ENCODE results near the gene KLK5.

Gene KLK5

GRCh38 chr19:50959731-50960500, 7.1 kb upstream of the KLK5 start:
- H3K4me3 ChIP-seq (ENCODE audit: low read depth, low read length) = no peak overlapping the region
- DNase-seq (ENCODE audit: low read depth) = no peak
- TF ChIP-seq CTCF (IDR thresholded peaks at IDR 0.05; ENCODE audit: low read depth, low read length, missing control alignments) = no peak

- H3K4me3 ChIP-seq (ENCODE audit: low read depth, low read length) = no peak overlapping the region
- no peak for TF ChIP-seq CTCF (IDR thresholded peaks at IDR 0.05; ENCODE audit: low read depth, low read length, missing control alignments)
- DNase-seq (ENCODE audit: low read depth) = no peak
These were observed 4.7 kb upstream of the KLK5 start for GRCh38 chr19:50957587-50957986.

- H3K4me3 ChIP-seq (ENCODE audit: low read depth, low read length) = no peak overlapping the region
- DNase-seq (ENCODE audit: low read depth) = no peak
- no peak for TF ChIP-seq CTCF (IDR thresholded peaks at IDR 0.05; ENCODE audit: low read depth, low read length, missing control alignments)
These were observed 3.0 kb downstream of the KLK5 start for GRCh38 chr19:50949861-50950260.

- no peak for TF ChIP-seq CTCF (IDR thresholded peaks at IDR 0.05; ENCODE audit: low read depth, low read length, missing control alignments)
- no peak overlapping the region for H3K4me3 ChIP-seq (ENCODE audit: low read depth, low read length)
- DNase-seq (ENCODE audit: low read depth) = no peak
These were observed 5.7 kb downstream of the KLK5 start for GRCh38 chr19:50947123-50947522.

GRCh38 chr19:50944795-50945194, 8.0 kb downstream of the KLK5 start:
- no peak for TF ChIP-seq CTCF (IDR thresholded peaks at IDR 0.05; ENCODE audit: low read depth, low read length, missing control alignments)
- no peak for DNase-seq (ENCODE audit: low read depth)
- H3K4me3 ChIP-seq (ENCODE audit: low read depth, low read length) = no peak overlapping the region

GRCh38 chr19:50943074-50943828, 9.6 kb downstream of the KLK5 start:
- DNase-seq (ENCODE audit: low read depth) = no peak
- no peak overlapping the region for H3K4me3 ChIP-seq (ENCODE audit: low read depth, low read length)
- TF ChIP-seq CTCF (IDR thresholded peaks at IDR 0.05; ENCODE audit: low read depth, low read length, missing control alignments) = no peak
